ENCODE data around the gene MAP9. TPM values are rescaled to one million over a fixed set of nuclear protein-coding genes. Genes with fewer than 3 reads are reported as not detected.

The MAP9 gene
- total and polyA plus RNA-seq, 2 donors (not counting 1 experiment from before 2014, with no cell fraction given) = 4.5 to 16.3 TPM

- Mint-ChIP-seq H3K4me1 (peaks cover 15% of the 10 kb centered on the region), H3K4me3 (peak overlapping the region; percentile 95), H3K9me3 (ENCODE audit: insufficient read depth) (no peaks in the 10 kb centered on the region), H3K27me3 (no peaks in the 10 kb centered on the region), H3K27ac (peak overlapping the region; percentile 96)
- Histone ChIP-seq H4K20me1 (ENCODE audit: control insufficient read depth, insufficient read depth, low read length, poor library complexity, severe bottlenecking) (no peaks in the 10 kb centered on the region), H3K4me1 (ENCODE audit: control insufficient read depth in 2 of 2, insufficient read depth in 2 of 2, low read length in 2 of 2) (peaks cover 4 to 8% of the 10 kb centered on the region in 2 donors), H3K9ac (ENCODE audit: low read length) (peak overlapping the region; percentile 78), H3K36me3 (replicated peaks in 1 of 2; ENCODE audit: control extremely low read depth in 1 of 2, control insufficient read depth in 1 of 2, extremely low read depth in 1 of 2, insufficient read depth in 2 of 2, low read length in 1 of 2) (peaks cover 4% of the 10 kb centered on the region in 2 experiments), H2AFZ (ENCODE audit: insufficient read depth, low read depth, low read length, poor library complexity, severe bottlenecking) (peak overlapping the region; percentile 85), H3K4me2 (replicated peaks; ENCODE audit: low read depth, low read length, poor library complexity, severe bottlenecking) (peak overlapping the region; percentile 83), H3K4me3 (ENCODE audit: control extremely low read depth in 1 of 5, extremely low read depth in 1 of 5, insufficient read depth in 1 of 5, low read depth in 2 of 5, low read length in 4 of 5) (peak overlapping the region in 4 of 5 experiments; percentile 49 to 80 (median 73)), H3K9me3 (ENCODE audit: control extremely low read depth in 1 of 3, control insufficient read depth in 2 of 3, insufficient read depth in 1 of 3, low read length in 2 of 3) (no peaks in the 10 kb centered on the region), H3K79me2 (ENCODE audit: control insufficient read depth, insufficient read depth, low read length) (no peaks in the 10 kb centered on the region), H3K27me3 (replicated peaks in 1 of 4; ENCODE audit: control extremely low read depth in 1 of 4, control insufficient read depth in 3 of 4, insufficient read depth in 4 of 4, low read length in 3 of 4) (no peaks in the 10 kb centered on the region), H3K27ac (ENCODE audit: low read length in 2 of 2) (peak overlapping the region; percentile 78 to 91)
- ChIA-PET CTCF (no interaction called here), POLR2A (no interaction called here)
- no peak for DNase-seq
- TF ChIP-seq EZH2 (IDR thresholded peaks at IDR 0.05; ENCODE audit: borderline replicate concordance, insufficient read depth, low read depth, low read length, poor library complexity, severe bottlenecking) = no peak
- no peak for TF ChIP-seq CTCF (IDR thresholded peaks at IDR 0.05)
- no peak for ATAC-seq (ENCODE audit: low read depth)
- intact Hi-C loops (cut with micrococcal nuclease) = loop anchor here (2.0 to 5.0 kb wide), 2 partner anchors 382 to 760 kb away; partner anchors contain the start of gene GUCY1B1
- WGBS (ENCODE audit: insufficient coverage) = 86% methylated on average over 1 of the region's 3 CpGs
Observed at GRCh38 chr4:155377276-155377675, 511 bp upstream of the MAP9 start.

- Mint-ChIP-seq H3K4me1 (peaks cover 9% of the 10 kb centered on the region), H3K4me3 (no peak overlapping the region), H3K27ac (no peak overlapping the region), H3K9me3 (ENCODE audit: insufficient read depth) (no peaks in the 10 kb centered on the region), H3K27me3 (no peaks in the 10 kb centered on the region)
- peaks cover 5% of the 10 kb centered on the region in 2 experiments for H3K36me3 ChIP-seq (replicated peaks in 1 of 2; ENCODE audit: control extremely low read depth in 1 of 2, control insufficient read depth in 1 of 2, extremely low read depth in 1 of 2, insufficient read depth in 2 of 2, low read length in 1 of 2)
- H3K27me3 ChIP-seq (replicated peaks in 1 of 4; ENCODE audit: control extremely low read depth in 1 of 4, control insufficient read depth in 3 of 4, insufficient read depth in 4 of 4, low read length in 3 of 4) = no peaks in the 10 kb centered on the region
- H3K4me1 ChIP-seq (ENCODE audit: control insufficient read depth in 2 of 2, insufficient read depth in 2 of 2, low read length in 2 of 2) = peaks cover 0 to 8% of the 10 kb centered on the region in 2 donors
- TF ChIP-seq CTCF (IDR thresholded peaks at IDR 0.05) (peak; percentile 80), EZH2 (IDR thresholded peaks at IDR 0.05; ENCODE audit: borderline replicate concordance, insufficient read depth, low read depth, low read length, poor library complexity, severe bottlenecking) (no peak)
- ChIA-PET CTCF (interaction anchor here (0.5 to 2.2 kb wide), 6 partner anchors 516 to 821 kb away, joined by 3 to 10 read pairs (median 3); partner anchors contain the start of genes LRAT and PLRG1), POLR2A (no interaction called here)
- no peak overlapping the region for H3K27ac ChIP-seq (ENCODE audit: low read length in 2 of 2)
- no peak overlapping the region for H3K4me3 ChIP-seq (ENCODE audit: control extremely low read depth in 1 of 5, extremely low read depth in 1 of 5, insufficient read depth in 1 of 5, low read depth in 2 of 5, low read length in 4 of 5)
- H3K4me2 ChIP-seq (replicated peaks; ENCODE audit: low read depth, low read length, poor library complexity, severe bottlenecking) = no peak overlapping the region
- no peak overlapping the region for H2AFZ ChIP-seq (ENCODE audit: insufficient read depth, low read depth, low read length, poor library complexity, severe bottlenecking)
- intact Hi-C loops (cut with micrococcal nuclease) = loop anchor here (1.0 to 5.0 kb wide), 4 partner anchors 389 to 819 kb away; no protein-coding TSS in a partner anchor
- H3K79me2 ChIP-seq (ENCODE audit: control insufficient read depth, insufficient read depth, low read length) = no peaks in the 10 kb centered on the region
- no peak overlapping the region for H3K9ac ChIP-seq (ENCODE audit: low read length)
- H4K20me1 ChIP-seq (ENCODE audit: control insufficient read depth, insufficient read depth, low read length, poor library complexity, severe bottlenecking) = no peaks in the 10 kb centered on the region
- peak; percentile 48 for DNase-seq
- WGBS (ENCODE audit: insufficient coverage) = no CpG with 5 or more reads among the region's 4 CpGs
- no peaks in the 10 kb centered on the region for H3K9me3 ChIP-seq (ENCODE audit: control extremely low read depth in 1 of 3, control insufficient read depth in 2 of 3, insufficient read depth in 1 of 3, low read length in 2 of 3)
- ATAC-seq (ENCODE audit: low read depth) = no peak
Observed at GRCh38 chr4:155371432-155372043, 5.2 kb downstream of the MAP9 start.

Data from B cell (primary cell).